HG02973 (cell line): Measurements from ENCODE around the gene RELT.
"Not testable (repeated sequence)": the region's sequence is repeated elsewhere in the genome, so short reads cannot be mapped to it uniquely, and the experiment has no call there.

ENCODE experiments used
- ATAC-seq: cut with Tn5 transposase; IDR thresholded peaks from one replicate; pipeline ENCODE4 v1.9.1; 2021; ENCODE audit warnings: moderate library complexity; ENCODE audit not compliant: unreplicated experiment

Gene RELT

DNA sequence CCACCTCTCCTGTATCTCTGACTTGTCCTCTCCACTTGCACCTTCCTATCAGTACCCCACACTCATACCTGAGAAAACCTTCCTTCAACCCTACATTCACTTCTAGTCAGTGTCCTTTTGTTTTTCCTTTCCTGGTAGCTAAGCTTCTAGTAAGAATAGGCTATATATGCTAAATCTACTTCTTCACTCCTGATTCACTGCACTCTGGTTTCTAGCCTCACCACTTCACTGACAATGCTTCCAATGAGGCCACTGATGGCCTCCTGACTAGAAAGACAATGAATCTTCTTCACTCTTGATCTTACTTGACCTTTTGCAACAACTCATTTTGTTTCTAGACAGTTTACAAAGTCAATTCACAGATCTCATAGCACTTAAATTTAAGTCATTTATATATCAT lies 52.0 kb downstream of the RELT start:
- no peak for ATAC-seq

- ATAC-seq: no peak
These were observed 52.5 kb downstream of the RELT start for GRCh38 chr11:73428699-73429098.

- ATAC-seq: no peak
These were observed 53.0 kb downstream of the RELT start for GRCh38 chr11:73429121-73429750.

DNA sequence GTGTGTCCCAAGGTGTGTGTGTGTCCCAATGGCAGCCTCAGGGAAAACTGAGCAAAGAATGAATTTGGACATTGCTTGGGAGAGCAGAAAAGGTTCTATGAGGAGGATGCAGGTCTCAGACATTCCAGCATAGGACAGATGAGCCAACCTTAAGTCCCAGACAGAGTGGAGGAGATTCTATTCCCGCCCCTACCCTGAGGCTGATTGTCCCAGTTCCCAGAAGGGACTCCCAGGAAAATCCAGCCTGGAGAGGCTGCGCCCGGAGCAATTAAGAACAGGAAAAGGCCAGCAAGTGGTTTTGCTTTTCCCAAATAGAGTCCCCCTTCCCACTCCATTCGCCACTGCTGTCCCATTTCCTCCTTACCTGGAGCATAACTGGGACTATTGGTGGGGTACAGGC lies 54.1 kb downstream of the RELT start:
- no peak for ATAC-seq

DNA sequence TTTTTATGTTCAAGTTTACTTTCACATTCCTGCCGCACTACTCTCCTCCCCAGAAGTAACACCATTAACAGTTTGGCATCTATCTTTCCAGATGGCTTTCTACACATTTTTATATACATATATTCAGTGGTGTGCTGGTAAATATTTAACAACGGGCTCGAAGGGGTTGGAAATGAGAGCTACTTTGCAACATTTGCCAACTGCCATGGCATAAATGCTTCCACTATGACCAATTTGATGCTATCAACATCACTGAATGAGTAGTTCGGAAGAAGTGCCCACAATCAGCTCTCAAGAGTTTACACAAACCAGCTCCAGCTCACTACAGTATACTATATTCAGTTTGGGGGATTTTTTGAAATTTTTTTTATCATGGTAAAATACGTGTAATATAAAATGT lies 55.2 kb downstream of the RELT start:
- ATAC-seq: no peak

DNA sequence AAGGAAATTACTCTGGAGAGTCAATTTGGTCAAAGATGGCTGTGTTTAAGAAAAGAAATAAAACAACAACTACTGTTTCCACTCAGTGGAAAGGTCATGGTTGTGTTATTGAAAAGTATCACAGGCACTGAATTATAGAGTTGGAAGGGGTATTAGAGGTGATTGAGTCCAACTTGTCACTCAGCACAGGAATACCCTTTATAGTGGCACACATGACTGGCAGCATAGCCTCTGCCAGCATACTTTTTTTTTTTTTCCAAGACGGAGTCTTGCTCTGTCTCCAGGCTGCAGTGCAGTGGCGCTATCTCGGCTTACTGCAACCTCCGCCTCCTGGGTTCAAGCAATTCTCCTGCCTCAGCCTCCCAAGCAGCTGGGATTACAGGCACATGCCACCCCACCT lies 60.7 kb downstream of the RELT start:
- ATAC-seq: not testable (repeated sequence)

DNA sequence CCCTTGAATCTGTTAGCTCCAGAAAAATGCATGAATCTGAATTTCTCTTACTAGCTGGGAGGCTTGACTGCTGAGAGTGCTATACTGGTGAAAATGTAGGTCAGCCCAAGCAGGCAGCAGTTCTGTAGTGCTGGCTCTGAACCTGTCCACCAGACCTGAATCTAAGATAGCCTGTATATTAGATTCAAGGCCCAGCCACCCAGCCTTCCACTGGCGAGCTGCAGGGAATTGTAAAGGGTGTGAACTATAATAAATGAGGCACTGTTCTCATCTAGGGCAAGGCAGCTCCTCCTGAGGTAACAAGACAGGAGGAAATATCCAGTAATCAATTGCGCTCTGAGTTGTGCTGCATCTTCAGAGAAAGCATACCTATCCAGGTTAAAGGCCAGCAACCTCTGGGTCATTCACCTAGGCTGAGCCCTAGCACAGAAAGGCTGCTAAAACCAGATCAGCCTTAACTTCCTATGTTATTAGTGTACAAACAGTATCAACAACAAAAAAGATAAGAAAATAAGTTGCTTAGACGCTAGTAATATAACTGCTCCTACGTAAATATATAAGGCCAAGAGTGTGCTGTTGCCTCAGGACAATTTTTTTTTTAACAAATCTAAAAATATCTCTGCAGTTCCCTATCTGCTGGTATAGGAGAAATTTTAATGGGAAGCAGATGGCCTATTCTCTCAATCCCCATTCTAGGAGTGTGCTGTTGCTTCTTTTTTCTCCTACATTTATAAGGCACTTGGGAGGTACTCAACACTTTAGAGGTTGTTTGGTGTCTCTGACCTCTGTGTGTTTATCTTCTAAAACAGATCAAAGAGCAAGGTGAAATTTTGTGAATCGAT lies 63.0 kb downstream of the RELT start:
- no peak for ATAC-seq

GRCh38 chr11:73445980-73446379 lies 69.8 kb downstream of the RELT start:
- no peak for ATAC-seq

- ATAC-seq: no peak
These were observed 70.6 kb downstream of the RELT start for GRCh38 chr11:73446766-73447165.
